ENCODE measurements around the gene ZNF282.
"Not testable (repeated sequence)": the region's sequence is repeated elsewhere in the genome, so short reads cannot be mapped to it uniquely, and the experiment has no call there.

ZNF282 gene

DNA sequence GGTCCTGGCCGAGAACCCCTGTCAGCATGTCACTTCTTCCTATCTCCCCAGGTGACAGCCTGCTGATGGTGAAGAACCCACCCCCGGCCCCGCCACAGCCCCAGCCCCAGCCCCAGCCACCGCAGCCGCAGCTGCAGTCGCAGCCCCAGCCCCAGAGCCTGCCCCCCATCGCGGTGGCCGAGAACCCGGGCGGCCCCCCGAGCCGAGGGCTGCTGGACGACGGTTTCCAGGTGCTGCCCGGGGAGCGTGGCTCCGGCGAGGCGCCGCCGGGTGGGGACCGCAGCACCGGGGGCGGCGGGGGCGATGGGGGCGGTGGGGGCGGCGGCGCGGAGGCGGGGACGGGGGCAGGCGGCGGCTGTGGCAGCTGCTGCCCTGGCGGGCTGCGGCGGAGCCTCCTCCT, 28.4 kb downstream of the ZNF282 start:
- Histone ChIP-seq H3K9ac (ENCODE audit: low read depth in 1 of 2, low read length in 2 of 2) (no peak overlapping the region), H3K9me3 (ENCODE audit: control insufficient read depth in 2 of 2, low read length in 2 of 2) (no peaks in the 10 kb centered on the region), H3K4me1 (ENCODE audit: control insufficient read depth in 2 of 2, insufficient read depth in 2 of 2, low read length in 2 of 2) (peaks cover 0 to 4% of the 10 kb centered on the region in 2 donors), H3K27ac (ENCODE audit: low read depth in 2 of 2, low read length in 2 of 2) (no peak overlapping the region), H3K36me3 (ENCODE audit: control insufficient read depth in 2 of 2, insufficient read depth in 2 of 2, low read length in 2 of 2) (peaks cover 28 to 35% of the 10 kb centered on the region in 2 donors), H3K4me3 (ENCODE audit: low read length in 2 of 2) (no peak overlapping the region), H3K27me3 (ENCODE audit: control insufficient read depth in 2 of 2, insufficient read depth in 2 of 2, low read length in 2 of 2) (no peaks in the 10 kb centered on the region)

DNA sequence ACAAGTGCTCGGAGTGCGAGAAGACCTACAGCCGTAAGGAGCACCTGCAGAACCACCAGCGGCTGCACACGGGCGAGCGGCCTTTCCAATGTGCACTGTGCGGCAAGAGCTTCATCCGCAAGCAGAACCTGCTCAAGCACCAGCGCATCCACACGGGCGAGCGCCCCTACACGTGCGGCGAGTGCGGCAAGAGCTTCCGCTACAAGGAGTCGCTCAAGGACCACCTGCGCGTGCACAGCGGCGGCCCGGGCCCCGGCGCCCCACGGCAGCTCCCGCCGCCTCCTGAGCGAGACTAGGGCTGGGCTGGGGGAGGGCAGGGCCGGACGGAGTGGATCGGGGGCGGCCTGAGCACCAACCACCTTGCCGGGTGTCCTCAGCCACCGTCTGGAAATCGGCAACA, 29.0 kb downstream of the ZNF282 start:
- Histone ChIP-seq H3K27me3 (ENCODE audit: control insufficient read depth in 2 of 2, insufficient read depth in 2 of 2, low read length in 2 of 2) (no peaks in the 10 kb centered on the region), H3K4me1 (ENCODE audit: control insufficient read depth in 2 of 2, insufficient read depth in 2 of 2, low read length in 2 of 2) (peaks cover 0 to 4% of the 10 kb centered on the region in 2 donors), H3K36me3 (ENCODE audit: control insufficient read depth in 2 of 2, insufficient read depth in 2 of 2, low read length in 2 of 2) (peaks cover 22 to 30% of the 10 kb centered on the region in 2 donors), H3K9me3 (ENCODE audit: control insufficient read depth in 2 of 2, low read length in 2 of 2) (no peaks in the 10 kb centered on the region), H3K9ac (ENCODE audit: low read depth in 1 of 2, low read length in 2 of 2) (no peak overlapping the region), H3K4me3 (ENCODE audit: low read length in 2 of 2) (no peak overlapping the region), H3K27ac (ENCODE audit: low read depth in 2 of 2, low read length in 2 of 2) (no peak overlapping the region)

- H3K27me3 ChIP-seq (ENCODE audit: control insufficient read depth in 2 of 2, insufficient read depth in 2 of 2, low read length in 2 of 2) = no peaks in the 10 kb centered on the region
- no peak overlapping the region for H3K9ac ChIP-seq (ENCODE audit: low read depth in 1 of 2, low read length in 2 of 2)
- no peaks in the 10 kb centered on the region for H3K9me3 ChIP-seq (ENCODE audit: control insufficient read depth in 2 of 2, low read length in 2 of 2)
- H3K4me3 ChIP-seq (ENCODE audit: low read length in 2 of 2) = no peak overlapping the region
- peaks cover 0 to 4% of the 10 kb centered on the region in 2 donors for H3K4me1 ChIP-seq (ENCODE audit: control insufficient read depth in 2 of 2, insufficient read depth in 2 of 2, low read length in 2 of 2)
- no peak overlapping the region for H3K27ac ChIP-seq (ENCODE audit: low read depth in 2 of 2, low read length in 2 of 2)
- peaks cover 22 to 26% of the 10 kb centered on the region in 2 donors for H3K36me3 ChIP-seq (ENCODE audit: control insufficient read depth in 2 of 2, insufficient read depth in 2 of 2, low read length in 2 of 2)
Observed at GRCh38 chr7:149225106-149225505, 29.8 kb downstream of the ZNF282 start.

DNA sequence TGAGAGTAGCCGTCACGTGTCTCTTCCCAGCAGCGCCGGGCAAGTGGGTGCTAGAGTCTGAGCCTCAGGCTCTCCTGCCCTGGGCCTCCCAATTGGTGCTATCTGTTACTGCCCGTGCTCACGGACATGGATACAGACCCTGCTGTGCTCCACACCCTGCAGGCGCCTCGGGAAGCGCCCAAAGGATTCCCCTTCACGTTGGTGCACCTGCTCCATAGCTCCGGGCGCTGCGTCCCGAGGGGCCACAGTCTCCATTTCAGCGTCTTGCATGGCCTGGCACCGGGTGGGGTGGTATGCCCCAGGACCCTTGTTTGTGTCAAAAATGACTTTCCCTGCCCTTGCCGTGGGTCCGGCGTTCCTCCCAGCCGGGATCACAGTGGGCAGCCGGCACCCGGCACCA, 30.3 kb downstream of the ZNF282 start:
- peaks cover 0 to 4% of the 10 kb centered on the region in 2 donors for H3K4me1 ChIP-seq (ENCODE audit: control insufficient read depth in 2 of 2, insufficient read depth in 2 of 2, low read length in 2 of 2)
- no peak overlapping the region for H3K27ac ChIP-seq (ENCODE audit: low read depth in 2 of 2, low read length in 2 of 2)
- H3K36me3 ChIP-seq (ENCODE audit: control insufficient read depth in 2 of 2, insufficient read depth in 2 of 2, low read length in 2 of 2) = peaks cover 22 to 23% of the 10 kb centered on the region in 2 donors
- H3K27me3 ChIP-seq (ENCODE audit: control insufficient read depth in 2 of 2, insufficient read depth in 2 of 2, low read length in 2 of 2) = no peaks in the 10 kb centered on the region
- H3K9me3 ChIP-seq (ENCODE audit: control insufficient read depth in 2 of 2, low read length in 2 of 2) = no peaks in the 10 kb centered on the region
- no peak overlapping the region for H3K9ac ChIP-seq (ENCODE audit: low read depth in 1 of 2, low read length in 2 of 2)
- H3K4me3 ChIP-seq (ENCODE audit: low read length in 2 of 2) = no peak overlapping the region

DNA sequence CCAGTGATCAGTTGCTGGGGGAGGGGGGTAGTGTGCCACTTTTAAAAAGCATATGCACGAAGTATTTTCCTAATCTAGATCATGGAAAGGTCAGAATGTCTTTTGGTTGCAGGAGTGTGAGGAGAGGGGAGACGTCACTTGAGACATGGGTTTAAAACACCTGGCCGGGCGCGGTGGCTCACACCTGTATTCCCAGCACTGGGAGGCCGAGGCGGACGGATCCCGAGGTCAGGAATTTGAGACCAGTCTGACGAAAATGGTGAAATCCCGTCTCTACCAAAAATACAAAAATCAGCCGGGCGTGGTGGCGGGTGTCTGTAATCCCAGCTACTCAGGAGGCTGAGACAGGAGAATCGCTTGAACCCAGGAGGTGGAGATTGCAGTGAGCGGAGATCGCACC, 31.0 kb downstream of the ZNF282 start:
- not testable (repeated sequence) for H3K27me3 ChIP-seq (ENCODE audit: control insufficient read depth in 2 of 2, insufficient read depth in 2 of 2, low read length in 2 of 2)

GRCh38 chr7:149226840-149227494, 31.6 kb downstream of the ZNF282 start:
- Histone ChIP-seq H3K36me3 (ENCODE audit: control insufficient read depth in 2 of 2, insufficient read depth in 2 of 2, low read length in 2 of 2) (peaks cover 15 to 17% of the 10 kb centered on the region in 2 donors), H3K9ac (ENCODE audit: low read depth in 1 of 2, low read length in 2 of 2) (no peak overlapping the region), H3K4me3 (ENCODE audit: low read length in 2 of 2) (no peak overlapping the region), H3K9me3 (ENCODE audit: control insufficient read depth in 2 of 2, low read length in 2 of 2) (no peaks in the 10 kb centered on the region), H3K27ac (ENCODE audit: low read depth in 2 of 2, low read length in 2 of 2) (no peak overlapping the region), H3K4me1 (ENCODE audit: control insufficient read depth in 2 of 2, insufficient read depth in 2 of 2, low read length in 2 of 2) (peaks cover 0 to 4% of the 10 kb centered on the region in 2 donors), H3K27me3 (ENCODE audit: control insufficient read depth in 2 of 2, insufficient read depth in 2 of 2, low read length in 2 of 2) (no peaks in the 10 kb centered on the region)

More for the DNA sequence above, 31.0 kb downstream of the ZNF282 start:
- H3K27ac ChIP-seq (ENCODE audit: low read depth in 2 of 2, low read length in 2 of 2); H3K9me3 ChIP-seq (ENCODE audit: control insufficient read depth in 2 of 2, low read length in 2 of 2); H3K4me1 ChIP-seq (ENCODE audit: control insufficient read depth in 2 of 2, insufficient read depth in 2 of 2, low read length in 2 of 2); H3K4me3 ChIP-seq (ENCODE audit: low read length in 2 of 2); H3K9ac ChIP-seq (ENCODE audit: low read depth in 1 of 2, low read length in 2 of 2): not testable (repeated sequence)
- H3K36me3 ChIP-seq (ENCODE audit: control insufficient read depth in 2 of 2, insufficient read depth in 2 of 2, low read length in 2 of 2) = peaks cover 17 to 18% of the 10 kb centered on the region in 2 donors

DNA sequence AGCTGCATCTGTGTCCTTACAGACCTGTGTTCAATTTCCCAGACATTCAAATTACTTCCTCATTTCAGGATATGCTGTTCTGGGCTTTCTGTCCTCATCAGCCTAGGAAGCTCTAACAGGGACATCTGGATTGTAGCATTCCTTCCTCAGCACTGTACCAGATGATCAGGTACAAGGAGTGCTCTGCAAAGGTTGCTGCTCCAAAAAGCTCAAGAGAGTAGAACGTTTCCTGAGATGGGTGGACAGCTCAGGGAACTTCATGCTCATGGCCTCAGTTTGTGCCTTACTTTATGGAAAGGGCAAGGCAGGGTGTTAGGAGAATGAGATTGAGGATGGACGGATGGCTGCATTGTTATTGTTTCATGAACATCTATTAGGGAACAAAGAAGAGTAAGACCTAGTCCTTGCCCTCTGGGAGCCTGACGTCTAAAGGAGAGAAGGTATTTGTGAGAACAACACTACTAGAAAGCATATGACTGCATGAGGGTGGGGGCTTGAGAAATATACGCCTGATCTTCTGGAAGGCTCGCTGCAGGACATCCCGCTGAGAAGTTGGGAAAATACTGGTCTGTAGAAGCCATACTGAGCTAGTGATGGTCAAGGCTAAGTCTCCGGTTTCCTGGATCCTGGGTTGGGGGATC, 33.6 kb downstream of the ZNF282 start:
- H3K27me3 ChIP-seq (ENCODE audit: control insufficient read depth in 2 of 2, insufficient read depth in 2 of 2, low read length in 2 of 2) = no peaks in the 10 kb centered on the region
- H3K4me3 ChIP-seq (ENCODE audit: low read length in 2 of 2) = no peak overlapping the region
- no peak overlapping the region for H3K9ac ChIP-seq (ENCODE audit: low read depth in 1 of 2, low read length in 2 of 2)
- no peaks in the 10 kb centered on the region for H3K9me3 ChIP-seq (ENCODE audit: control insufficient read depth in 2 of 2, low read length in 2 of 2)
- no peak overlapping the region for H3K27ac ChIP-seq (ENCODE audit: low read depth in 2 of 2, low read length in 2 of 2)
- peaks cover 9 to 11% of the 10 kb centered on the region in 2 donors for H3K36me3 ChIP-seq (ENCODE audit: control insufficient read depth in 2 of 2, insufficient read depth in 2 of 2, low read length in 2 of 2)
- H3K4me1 ChIP-seq (ENCODE audit: control insufficient read depth in 2 of 2, insufficient read depth in 2 of 2, low read length in 2 of 2) = peaks cover 0 to 4% of the 10 kb centered on the region in 2 donors

- no peak overlapping the region for H3K9ac ChIP-seq (ENCODE audit: low read depth in 1 of 2, low read length in 2 of 2)
- peaks cover 4 to 7% of the 10 kb centered on the region in 2 donors for H3K36me3 ChIP-seq (ENCODE audit: control insufficient read depth in 2 of 2, insufficient read depth in 2 of 2, low read length in 2 of 2)
- no peaks in the 10 kb centered on the region for H3K27me3 ChIP-seq (ENCODE audit: control insufficient read depth in 2 of 2, insufficient read depth in 2 of 2, low read length in 2 of 2)
- H3K27ac ChIP-seq (ENCODE audit: low read depth in 2 of 2, low read length in 2 of 2) = no peak overlapping the region
- no peak overlapping the region for H3K4me3 ChIP-seq (ENCODE audit: low read length in 2 of 2)
- peaks cover 0 to 4% of the 10 kb centered on the region in 2 donors for H3K4me1 ChIP-seq (ENCODE audit: control insufficient read depth in 2 of 2, insufficient read depth in 2 of 2, low read length in 2 of 2)
- H3K9me3 ChIP-seq (ENCODE audit: control insufficient read depth in 2 of 2, low read length in 2 of 2) = no peaks in the 10 kb centered on the region
Observed at GRCh38 chr7:149229526-149229925, 34.2 kb downstream of the ZNF282 start.

- H3K9me3 ChIP-seq (ENCODE audit: control insufficient read depth in 2 of 2, low read length in 2 of 2) = no peaks in the 10 kb centered on the region
- H3K4me3 ChIP-seq (ENCODE audit: low read length in 2 of 2) = no peak overlapping the region
- H3K27ac ChIP-seq (ENCODE audit: low read depth in 2 of 2, low read length in 2 of 2) = no peak overlapping the region
- no peaks in the 10 kb centered on the region for H3K4me1 ChIP-seq (ENCODE audit: control insufficient read depth in 2 of 2, insufficient read depth in 2 of 2, low read length in 2 of 2)
- no peak overlapping the region for H3K9ac ChIP-seq (ENCODE audit: low read depth in 1 of 2, low read length in 2 of 2)
- H3K36me3 ChIP-seq (ENCODE audit: control insufficient read depth in 2 of 2, insufficient read depth in 2 of 2, low read length in 2 of 2) = no peaks in the 10 kb centered on the region
- H3K27me3 ChIP-seq (ENCODE audit: control insufficient read depth in 2 of 2, insufficient read depth in 2 of 2, low read length in 2 of 2) = no peaks in the 10 kb centered on the region
Observed at GRCh38 chr7:149232362-149232761, 37.0 kb downstream of the ZNF282 start.

DNA sequence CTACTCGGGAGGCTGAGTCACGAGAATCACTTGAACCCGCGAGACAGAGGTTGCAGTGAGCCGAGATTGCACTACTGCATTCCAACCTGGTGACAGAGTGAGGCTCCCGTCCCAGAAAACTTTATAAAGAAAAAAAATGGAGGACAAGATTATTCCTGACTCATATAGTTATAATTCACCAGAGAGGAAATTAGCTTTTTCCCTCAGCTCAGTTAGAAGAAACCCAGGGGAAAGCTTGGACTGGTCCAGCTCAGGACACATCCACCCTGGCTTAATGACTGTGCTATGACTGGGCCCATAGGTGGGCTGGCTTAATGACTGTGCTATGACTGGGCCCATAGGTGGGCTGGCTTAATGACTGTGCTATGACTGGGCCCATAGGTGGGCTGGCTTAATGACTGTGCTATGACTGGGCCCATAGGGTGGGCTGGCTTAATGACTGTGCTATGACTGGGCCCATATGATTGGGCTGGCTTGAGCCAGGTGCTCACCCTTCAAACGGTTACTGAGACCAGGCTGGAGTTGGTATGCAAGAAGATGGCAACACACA, 38.4 kb downstream of the ZNF282 start:
- not testable (repeated sequence) for H3K9ac ChIP-seq (ENCODE audit: low read depth in 1 of 2, low read length in 2 of 2); H3K27ac ChIP-seq (ENCODE audit: low read depth in 2 of 2, low read length in 2 of 2); H3K4me3 ChIP-seq (ENCODE audit: low read length in 2 of 2); H3K9me3 ChIP-seq (ENCODE audit: control insufficient read depth in 2 of 2, low read length in 2 of 2); H3K27me3 ChIP-seq (ENCODE audit: control insufficient read depth in 2 of 2, insufficient read depth in 2 of 2, low read length in 2 of 2); H3K4me1 ChIP-seq (ENCODE audit: control insufficient read depth in 2 of 2, insufficient read depth in 2 of 2, low read length in 2 of 2); H3K36me3 ChIP-seq (ENCODE audit: control insufficient read depth in 2 of 2, insufficient read depth in 2 of 2, low read length in 2 of 2)

Data from mucosa of rectum (tissue), 2 donors.